ENCODE results near the gene ACTL6A.
A peak's percentile ranks its signal among the peaks of the same experiment; 100 is the strongest.

Gene ACTL6A

DNA sequence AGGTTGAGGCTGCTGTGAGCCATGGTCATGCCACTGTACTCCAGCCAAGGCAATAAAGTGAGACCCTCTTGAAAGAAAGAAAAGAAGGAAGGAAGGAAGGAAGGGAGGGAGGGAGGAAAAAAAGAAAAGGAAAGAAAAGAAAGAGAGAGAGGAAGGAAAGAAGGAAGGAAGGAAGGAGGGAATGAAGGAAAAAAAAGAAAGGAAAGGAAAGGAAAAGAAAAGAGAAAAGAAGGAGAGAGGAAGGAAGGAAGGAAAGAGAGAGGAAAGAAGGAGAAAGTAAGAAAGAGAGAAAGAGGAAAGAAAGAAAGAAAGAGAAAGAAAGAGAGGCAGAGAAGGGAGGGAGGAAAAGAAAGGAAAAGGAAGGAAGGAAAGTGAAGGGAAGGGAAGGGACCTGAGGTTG, 20.4 kb upstream of the ACTL6A start:
- Histone ChIP-seq H3K27me3 (ENCODE audit: control insufficient read depth, insufficient read depth, low read length) (peaks cover 3% of the 10 kb centered on the region), H3K36me3 (ENCODE audit: insufficient read depth, low read length) (no peaks in the 10 kb centered on the region), H3K4me2 (ENCODE audit: low read length) (no peak overlapping the region), H3K4me1 (ENCODE audit: control insufficient read depth, insufficient read depth, low read length) (peaks cover 3% of the 10 kb centered on the region), H3K9me3 (replicated peaks; ENCODE audit: low read length) (no peaks in the 10 kb centered on the region), H3K9ac (ENCODE audit: low read depth, low read length) (no peak overlapping the region), H3K4me3 (ENCODE audit: low read length) (no peak overlapping the region)

DNA sequence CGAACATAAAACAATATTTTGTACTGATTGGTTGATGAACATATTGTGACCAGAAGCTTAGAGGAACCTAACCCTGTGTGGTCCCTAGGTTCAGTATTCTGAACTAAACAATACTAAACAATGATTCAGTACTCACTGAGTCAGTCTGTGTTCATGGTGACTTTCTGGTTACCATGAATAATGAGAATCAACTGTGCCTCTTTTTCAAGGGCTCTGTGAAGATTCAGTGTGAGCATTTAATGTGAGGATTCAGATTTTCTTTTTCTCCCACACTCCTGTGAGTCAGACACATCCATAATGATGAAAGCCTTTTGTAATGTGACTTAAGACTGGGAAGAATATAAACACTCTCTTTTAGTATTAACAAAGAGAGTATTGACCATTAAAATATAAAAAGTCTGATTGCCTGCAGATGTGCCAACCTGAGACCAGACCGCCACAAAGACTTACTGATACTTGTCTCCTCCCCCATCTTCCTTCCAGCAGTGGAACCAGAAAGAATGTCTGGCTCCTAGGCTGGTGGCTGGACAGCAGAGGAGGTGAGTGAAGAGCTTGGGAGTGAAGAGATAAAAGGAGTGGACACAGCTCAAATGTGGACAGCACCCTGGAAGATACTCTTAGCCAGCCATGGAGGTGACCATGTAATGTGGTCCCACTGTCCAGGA, 17.6 kb upstream of the ACTL6A start:
- Histone ChIP-seq H3K4me3 (ENCODE audit: low read length) (no peak overlapping the region), H3K4me2 (ENCODE audit: low read length) (no peak overlapping the region), H3K4me1 (ENCODE audit: control insufficient read depth, insufficient read depth, low read length) (peaks cover 3% of the 10 kb centered on the region), H3K27me3 (ENCODE audit: control insufficient read depth, insufficient read depth, low read length) (peaks cover 3% of the 10 kb centered on the region), H3K9ac (ENCODE audit: low read depth, low read length) (no peak overlapping the region), H3K36me3 (ENCODE audit: insufficient read depth, low read length) (no peaks in the 10 kb centered on the region), H3K9me3 (replicated peaks; ENCODE audit: low read length) (no peaks in the 10 kb centered on the region)

DNA sequence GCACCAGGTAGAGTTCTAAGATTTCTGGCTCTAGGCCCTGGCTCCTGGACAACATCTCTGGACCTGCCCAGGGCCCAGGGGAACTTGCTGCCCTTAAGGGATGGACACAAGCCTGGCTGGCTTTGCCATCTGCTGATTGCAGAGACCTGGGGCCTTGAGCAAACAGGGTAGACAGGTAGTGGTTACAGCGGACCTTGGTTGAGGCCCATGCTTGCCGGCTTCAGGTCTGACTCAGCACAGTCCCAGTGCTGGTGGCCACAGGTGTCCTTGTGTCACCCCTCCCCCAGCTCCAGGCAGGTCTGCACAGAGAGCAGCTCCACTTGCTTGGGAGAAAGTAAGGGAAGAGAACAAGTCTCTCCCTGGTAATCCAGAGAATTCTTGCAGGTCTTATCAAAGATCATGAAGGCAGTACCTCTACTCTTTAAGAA, 15.9 kb upstream of the ACTL6A start:
- Histone ChIP-seq H3K4me2 (ENCODE audit: low read length) (no peak overlapping the region), H3K4me1 (ENCODE audit: control insufficient read depth, insufficient read depth, low read length) (peaks cover 3% of the 10 kb centered on the region), H3K36me3 (ENCODE audit: insufficient read depth, low read length) (no peaks in the 10 kb centered on the region), H3K27me3 (ENCODE audit: control insufficient read depth, insufficient read depth, low read length) (no peaks in the 10 kb centered on the region), H3K9me3 (replicated peaks; ENCODE audit: low read length) (no peaks in the 10 kb centered on the region), H3K4me3 (ENCODE audit: low read length) (no peak overlapping the region), H3K9ac (ENCODE audit: low read depth, low read length) (no peak overlapping the region)

DNA sequence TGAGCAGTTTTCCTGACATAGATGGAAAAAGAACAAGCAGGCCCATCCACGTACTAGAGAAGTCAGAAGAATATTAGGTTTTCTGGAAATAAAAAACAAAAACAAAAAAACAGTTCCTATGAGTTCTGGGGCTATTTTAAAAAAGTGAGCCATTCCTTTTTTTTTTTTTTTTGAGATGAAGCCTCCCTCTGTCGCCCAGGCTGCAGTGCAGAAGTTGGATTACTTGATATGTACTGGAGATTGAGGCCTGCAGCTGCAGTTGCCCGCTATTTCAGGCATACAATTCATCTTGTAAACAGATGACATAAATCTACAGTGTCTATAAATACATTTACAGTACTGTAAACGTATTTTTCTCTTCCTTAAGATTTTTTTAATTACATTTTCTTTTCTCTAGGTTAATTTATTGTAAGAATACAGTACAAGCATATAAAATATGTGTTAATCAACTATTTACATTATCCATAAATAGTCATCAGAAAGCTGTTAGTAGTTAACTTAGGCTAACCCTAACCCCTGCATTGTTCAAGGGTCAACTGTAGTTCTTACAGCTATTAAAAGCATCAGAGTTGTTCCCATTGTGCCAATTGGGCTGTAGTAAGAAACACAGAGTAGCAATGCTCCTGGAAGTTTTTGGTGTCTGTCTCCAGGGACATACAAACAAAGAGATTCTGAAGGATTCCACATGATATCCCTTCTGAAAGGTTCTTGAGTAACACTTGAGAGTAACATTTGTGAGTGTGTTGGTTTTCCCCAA, 11.2 kb upstream of the ACTL6A start:
- Histone ChIP-seq H3K4me1 (ENCODE audit: control insufficient read depth, insufficient read depth, low read length) (no peaks in the 10 kb centered on the region), H3K9ac (ENCODE audit: low read depth, low read length) (no peak overlapping the region), H3K4me2 (ENCODE audit: low read length) (no peak overlapping the region), H3K36me3 (ENCODE audit: insufficient read depth, low read length) (no peaks in the 10 kb centered on the region), H3K4me3 (ENCODE audit: low read length) (no peak overlapping the region), H3K9me3 (replicated peaks; ENCODE audit: low read length) (no peaks in the 10 kb centered on the region), H3K27me3 (ENCODE audit: control insufficient read depth, insufficient read depth, low read length) (no peaks in the 10 kb centered on the region)

DNA sequence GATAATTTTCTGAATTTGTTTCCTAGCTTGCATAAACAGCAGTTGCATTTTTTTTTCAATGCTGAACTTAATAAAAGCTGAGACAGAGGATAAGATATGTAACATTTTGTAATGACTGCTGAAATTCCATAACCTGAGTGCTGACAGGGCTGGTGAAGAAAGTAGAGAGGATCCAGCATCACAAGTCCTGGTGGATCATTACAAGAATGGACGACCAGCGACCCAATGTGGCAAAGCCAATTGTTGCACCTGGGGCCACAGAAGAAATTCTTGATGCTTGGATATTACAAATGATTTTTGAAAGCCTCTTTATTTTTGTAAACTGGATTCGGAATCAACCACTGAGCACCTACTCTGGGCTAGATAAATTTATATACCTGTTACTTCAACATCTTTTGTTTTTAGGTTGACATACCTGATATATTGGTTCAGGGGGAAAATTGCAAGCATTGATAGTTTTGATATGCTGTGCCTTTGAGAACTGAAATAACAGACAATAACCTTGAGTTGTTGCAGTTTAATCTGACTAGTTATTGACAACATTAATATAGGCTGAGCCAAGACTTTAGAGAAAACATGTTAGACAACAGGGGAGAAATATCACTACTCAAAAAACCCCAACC, 3.9 kb upstream of the ACTL6A start:
- Histone ChIP-seq H3K9me3 (replicated peaks; ENCODE audit: low read length) (no peaks in the 10 kb centered on the region), H3K4me2 (ENCODE audit: low read length) (no peak overlapping the region), H3K4me3 (ENCODE audit: low read length) (no peak overlapping the region), H3K36me3 (ENCODE audit: insufficient read depth, low read length) (no peaks in the 10 kb centered on the region), H3K4me1 (ENCODE audit: control insufficient read depth, insufficient read depth, low read length) (peaks cover under 1% of the 10 kb centered on the region), H3K9ac (ENCODE audit: low read depth, low read length) (no peak overlapping the region), H3K27me3 (ENCODE audit: control insufficient read depth, insufficient read depth, low read length) (no peaks in the 10 kb centered on the region)

DNA sequence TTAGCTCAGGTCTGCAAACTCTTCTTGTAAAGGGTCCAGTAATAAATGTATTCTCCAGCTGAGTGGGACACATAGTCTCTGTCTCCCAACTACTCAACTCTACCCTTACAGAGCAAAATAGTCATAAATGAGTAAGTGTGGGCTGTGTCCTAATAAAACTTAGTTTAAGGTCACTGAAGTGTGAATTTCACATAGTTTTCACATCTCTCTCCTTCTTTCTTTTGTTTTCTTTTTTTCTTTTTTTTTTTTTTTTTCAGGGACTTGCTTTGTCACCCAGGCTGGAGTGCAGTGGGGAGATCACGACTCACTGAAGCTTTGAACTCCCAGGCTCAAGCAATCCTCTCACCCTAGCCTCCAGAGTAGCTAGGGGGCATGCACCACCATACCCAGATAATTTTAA, 1.9 kb upstream of the ACTL6A start:
- Histone ChIP-seq H3K4me3 (ENCODE audit: low read length) (no peak overlapping the region), H3K27me3 (ENCODE audit: control insufficient read depth, insufficient read depth, low read length) (no peaks in the 10 kb centered on the region), H3K36me3 (ENCODE audit: insufficient read depth, low read length) (no peaks in the 10 kb centered on the region), H3K4me2 (ENCODE audit: low read length) (no peak overlapping the region), H3K9ac (ENCODE audit: low read depth, low read length) (no peak overlapping the region), H3K4me1 (ENCODE audit: control insufficient read depth, insufficient read depth, low read length) (peaks cover 6% of the 10 kb centered on the region), H3K9me3 (replicated peaks; ENCODE audit: low read length) (no peaks in the 10 kb centered on the region)

DNA sequence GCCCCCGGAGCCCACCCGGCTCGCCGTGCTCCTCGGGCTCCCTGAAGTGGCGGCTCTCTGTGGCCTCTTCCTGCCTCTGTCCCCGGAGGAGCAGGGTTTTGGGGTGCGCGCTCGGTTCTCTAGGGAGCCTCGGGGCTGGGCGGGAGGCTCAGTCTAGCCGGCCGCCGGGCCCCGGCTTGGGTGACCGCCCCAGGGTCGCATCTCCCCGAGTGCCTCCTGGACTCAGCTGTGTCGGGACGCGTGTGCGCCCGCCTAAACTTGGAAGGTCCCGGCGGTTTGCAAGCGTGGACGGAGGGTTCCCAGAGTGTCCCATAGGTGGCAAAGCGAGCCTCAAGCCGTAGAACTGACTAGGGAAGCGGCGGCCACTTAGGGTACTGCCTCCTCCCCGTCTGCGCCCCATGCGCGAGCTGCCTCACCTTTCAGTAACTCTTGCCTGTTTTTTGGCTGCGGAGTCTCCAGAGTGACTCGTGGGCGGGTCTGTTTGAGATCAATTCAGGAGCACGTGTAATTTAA, 601 bp downstream of the ACTL6A start:
- H3K4me2 ChIP-seq (ENCODE audit: low read length) = peak overlapping the region; percentile 88
- no peaks in the 10 kb centered on the region for H3K9me3 ChIP-seq (replicated peaks; ENCODE audit: low read length)
- peak overlapping the region; percentile 93 for H3K4me3 ChIP-seq (ENCODE audit: low read length)
- H3K9ac ChIP-seq (ENCODE audit: low read depth, low read length) = peak overlapping the region; percentile 81
- no peaks in the 10 kb centered on the region for H3K27me3 ChIP-seq (ENCODE audit: control insufficient read depth, insufficient read depth, low read length)
- no peaks in the 10 kb centered on the region for H3K36me3 ChIP-seq (ENCODE audit: insufficient read depth, low read length)
- peaks cover 6% of the 10 kb centered on the region for H3K4me1 ChIP-seq (ENCODE audit: control insufficient read depth, insufficient read depth, low read length)

DNA sequence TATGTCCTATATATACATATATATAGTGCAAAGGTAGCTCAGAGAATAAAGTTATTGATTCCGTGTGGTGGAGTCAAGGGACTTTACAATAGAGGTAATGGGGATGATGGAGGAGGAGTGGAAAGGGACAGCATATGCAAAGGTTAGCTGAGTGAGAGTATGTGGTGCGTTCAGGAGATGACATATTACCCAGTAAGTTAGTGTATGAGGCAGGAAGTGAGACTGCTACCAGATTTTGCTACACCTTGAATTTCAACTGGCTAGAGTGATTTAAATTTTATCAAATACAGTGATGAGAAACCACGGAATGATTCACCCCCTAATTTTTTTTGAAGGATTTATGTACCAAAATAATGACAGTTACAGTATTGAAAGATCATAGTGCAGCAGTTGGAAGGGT, 2.8 kb downstream of the ACTL6A start:
- H3K4me1 ChIP-seq (ENCODE audit: control insufficient read depth, insufficient read depth, low read length) = peaks cover 6% of the 10 kb centered on the region
- no peak overlapping the region for H3K4me3 ChIP-seq (ENCODE audit: low read length)
- no peak overlapping the region for H3K9ac ChIP-seq (ENCODE audit: low read depth, low read length)
- peaks cover 6% of the 10 kb centered on the region for H3K36me3 ChIP-seq (ENCODE audit: insufficient read depth, low read length)
- H3K9me3 ChIP-seq (replicated peaks; ENCODE audit: low read length) = no peaks in the 10 kb centered on the region
- no peaks in the 10 kb centered on the region for H3K27me3 ChIP-seq (ENCODE audit: control insufficient read depth, insufficient read depth, low read length)
- no peak overlapping the region for H3K4me2 ChIP-seq (ENCODE audit: low read length)

DNA sequence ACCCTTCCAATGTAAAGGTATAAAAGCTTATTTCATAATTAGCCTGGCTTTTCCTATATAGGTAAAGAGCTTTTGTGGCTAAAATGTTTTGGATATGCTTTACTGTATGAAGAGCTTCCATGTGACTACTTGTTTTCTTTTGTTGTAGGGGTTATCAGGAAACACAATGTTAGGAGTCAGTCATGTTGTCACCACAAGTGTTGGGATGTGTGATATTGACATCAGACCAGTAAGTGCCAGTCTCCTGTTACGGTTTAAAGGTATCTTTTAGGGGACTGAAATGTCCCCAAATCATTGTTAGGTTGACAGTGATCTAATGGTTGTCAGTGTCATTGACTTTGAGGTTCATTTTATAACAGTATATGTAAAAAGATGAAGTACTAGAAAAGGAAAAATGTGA, 18.3 kb downstream of the ACTL6A start:
- Histone ChIP-seq H3K4me2 (ENCODE audit: low read length) (no peak overlapping the region), H3K9me3 (replicated peaks; ENCODE audit: low read length) (no peaks in the 10 kb centered on the region), H3K4me3 (ENCODE audit: low read length) (no peak overlapping the region), H3K9ac (ENCODE audit: low read depth, low read length) (no peak overlapping the region), H3K36me3 (ENCODE audit: insufficient read depth, low read length) (peaks cover 43% of the 10 kb centered on the region), H3K4me1 (ENCODE audit: control insufficient read depth, insufficient read depth, low read length) (no peaks in the 10 kb centered on the region), H3K27me3 (ENCODE audit: control insufficient read depth, insufficient read depth, low read length) (no peaks in the 10 kb centered on the region)

DNA sequence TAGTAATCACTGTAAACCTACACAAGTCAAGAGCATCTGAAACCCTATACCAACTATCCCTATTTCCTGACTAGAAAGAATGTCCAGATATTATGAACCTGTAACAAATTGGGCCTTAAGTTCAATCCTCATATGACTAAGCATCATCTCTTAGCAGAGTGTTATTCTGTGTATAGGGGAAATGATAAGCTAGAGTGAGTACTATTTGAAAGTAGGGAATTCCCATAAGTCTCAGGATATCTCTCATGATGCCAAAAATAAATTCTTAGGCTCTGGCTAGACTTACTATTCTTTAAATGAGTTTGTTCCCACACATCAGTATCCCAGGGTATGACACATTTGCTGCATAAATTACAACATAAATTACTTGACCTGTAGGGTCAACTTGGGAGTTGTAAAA, 26.4 kb downstream of the ACTL6A start:
- H3K9ac ChIP-seq (ENCODE audit: low read depth, low read length) = no peak overlapping the region
- H3K4me3 ChIP-seq (ENCODE audit: low read length) = no peak overlapping the region
- H3K4me1 ChIP-seq (ENCODE audit: control insufficient read depth, insufficient read depth, low read length) = no peaks in the 10 kb centered on the region
- no peaks in the 10 kb centered on the region for H3K9me3 ChIP-seq (replicated peaks; ENCODE audit: low read length)
- peaks cover 81% of the 10 kb centered on the region for H3K36me3 ChIP-seq (ENCODE audit: insufficient read depth, low read length)
- H3K4me2 ChIP-seq (ENCODE audit: low read length) = no peak overlapping the region
- no peaks in the 10 kb centered on the region for H3K27me3 ChIP-seq (ENCODE audit: control insufficient read depth, insufficient read depth, low read length)

DNA sequence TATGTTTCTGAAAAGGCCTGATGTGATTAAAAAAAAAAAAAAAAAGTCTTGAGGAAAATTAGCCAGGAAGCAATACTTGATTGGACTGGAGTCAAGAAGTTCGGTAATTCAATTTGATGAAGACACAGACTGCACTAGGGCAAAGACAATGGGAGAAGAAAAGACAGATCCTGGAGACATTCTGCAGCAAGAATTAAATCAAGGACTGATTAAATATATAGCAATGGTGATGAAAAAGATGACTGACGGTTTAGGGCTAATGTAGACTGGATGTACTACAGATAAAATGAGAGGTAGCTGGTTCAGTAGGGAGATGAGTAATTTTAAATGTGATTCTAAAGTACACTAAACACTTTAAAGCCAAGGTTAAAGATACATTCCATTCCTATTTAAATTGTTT, 27.9 kb downstream of the ACTL6A start:
- Histone ChIP-seq H3K9ac (ENCODE audit: low read depth, low read length) (no peak overlapping the region), H3K9me3 (replicated peaks; ENCODE audit: low read length) (no peaks in the 10 kb centered on the region), H3K4me1 (ENCODE audit: control insufficient read depth, insufficient read depth, low read length) (no peaks in the 10 kb centered on the region), H3K4me2 (ENCODE audit: low read length) (no peak overlapping the region), H3K27me3 (ENCODE audit: control insufficient read depth, insufficient read depth, low read length) (no peaks in the 10 kb centered on the region), H3K36me3 (ENCODE audit: insufficient read depth, low read length) (peaks cover 71% of the 10 kb centered on the region), H3K4me3 (ENCODE audit: low read length) (no peak overlapping the region)

Measured in skeletal muscle satellite cell (primary cell).